ENCODE measurements around the gene ZNF385B. TPM values are rescaled to one million over a fixed set of nuclear protein-coding genes. Genes with fewer than 3 reads are reported as not detected.

The ZNF385B gene
- total and polyA plus RNA-seq, 2 donors from 2014 or later = 5.9 to 10.9 TPM

GRCh38 chr2:179429597-179429996 is 431.8 kb downstream of the ZNF385B start:
- H3K9ac ChIP-seq (ENCODE audit: low read length in 3 of 3) = no peak overlapping the region
- intact Hi-C loops (cut with DNase I) = loop anchor here (10.0 kb wide), 1 partner anchor 315 kb away; no protein-coding TSS in a partner anchor
- DNase-seq (no peak), FAIRE-seq (no peak)
- no peaks in the 10 kb centered on the region for H3K27me3 ChIP-seq (ENCODE audit: control insufficient read depth, insufficient read depth, low read length)
- peak overlapping the region in 1 of 3 donors; percentile 38 for H3K4me3 ChIP-seq (ENCODE audit: low read length in 3 of 3)
- H3K4me1 ChIP-seq (ENCODE audit: control insufficient read depth in 2 of 3, insufficient read depth in 2 of 3, low read depth in 1 of 3, low read length in 3 of 3) = no peaks in the 10 kb centered on the region
- no peaks in the 10 kb centered on the region for H3K9me3 ChIP-seq (ENCODE audit: control insufficient read depth in 2 of 3, insufficient read depth in 1 of 3, low read length in 3 of 3)
- no peak for TF ChIP-seq CTCF (IDR thresholded peaks at IDR 0.05; ENCODE audit: borderline replicate concordance, extremely low read depth, insufficient read depth)
- H3K27ac ChIP-seq (ENCODE audit: low read depth in 2 of 2, low read length in 2 of 2) = no peak overlapping the region
- no peaks in the 10 kb centered on the region for H3K36me3 ChIP-seq (ENCODE audit: control insufficient read depth in 2 of 3, insufficient read depth in 3 of 3, low read length in 3 of 3)

- Histone ChIP-seq H3K9ac (ENCODE audit: low read length in 3 of 3) (no peak overlapping the region), H3K36me3 (ENCODE audit: control insufficient read depth in 2 of 3, insufficient read depth in 3 of 3, low read length in 3 of 3) (no peaks in the 10 kb centered on the region), H3K27me3 (ENCODE audit: control insufficient read depth, insufficient read depth, low read length) (no peaks in the 10 kb centered on the region), H3K27ac (ENCODE audit: low read depth in 2 of 2, low read length in 2 of 2) (no peak overlapping the region), H3K4me3 (ENCODE audit: low read length in 3 of 3) (peak overlapping the region in 2 of 3 donors; percentile 36 to 38), H3K9me3 (ENCODE audit: control insufficient read depth in 2 of 3, insufficient read depth in 1 of 3, low read length in 3 of 3) (no peaks in the 10 kb centered on the region), H3K4me1 (ENCODE audit: control insufficient read depth in 2 of 3, insufficient read depth in 2 of 3, low read depth in 1 of 3, low read length in 3 of 3) (no peaks in the 10 kb centered on the region)
- DNase-seq (no peak), FAIRE-seq (no peak)
- intact Hi-C loops (cut with DNase I) = loop anchor here (10.0 kb wide), 1 partner anchor 316 kb away; no protein-coding TSS in a partner anchor
- TF ChIP-seq CTCF (IDR thresholded peaks at IDR 0.05; ENCODE audit: borderline replicate concordance, extremely low read depth, insufficient read depth) = no peak
These were observed 432.3 kb downstream of the ZNF385B start for GRCh38 chr2:179429060-179429471.

- TF ChIP-seq CTCF (IDR thresholded peaks at IDR 0.05; ENCODE audit: borderline replicate concordance, extremely low read depth, insufficient read depth) = no peak
- H3K9me3 ChIP-seq (ENCODE audit: control insufficient read depth in 2 of 3, insufficient read depth in 1 of 3, low read length in 3 of 3) = no peaks in the 10 kb centered on the region
- FAIRE-seq (no peak), DNase-seq (peak in 2 of 5 donors; percentile 25 to 59)
- H3K9ac ChIP-seq (ENCODE audit: low read length in 3 of 3) = no peak overlapping the region
- intact Hi-C loops (cut with DNase I) = loop anchor here (10.0 kb wide), 1 partner anchor 316 kb away; no protein-coding TSS in a partner anchor
- H3K4me1 ChIP-seq (ENCODE audit: control insufficient read depth in 2 of 3, insufficient read depth in 2 of 3, low read depth in 1 of 3, low read length in 3 of 3) = no peaks in the 10 kb centered on the region
- no peak overlapping the region for H3K27ac ChIP-seq (ENCODE audit: low read depth in 2 of 2, low read length in 2 of 2)
- H3K36me3 ChIP-seq (ENCODE audit: control insufficient read depth in 2 of 3, insufficient read depth in 3 of 3, low read length in 3 of 3) = no peaks in the 10 kb centered on the region
- peak overlapping the region in 2 of 3 donors; percentile 36 to 38 for H3K4me3 ChIP-seq (ENCODE audit: low read length in 3 of 3)
- H3K27me3 ChIP-seq (ENCODE audit: control insufficient read depth, insufficient read depth, low read length) = no peaks in the 10 kb centered on the region
These were observed 432.8 kb downstream of the ZNF385B start for GRCh38 chr2:179428649-179429048.

GRCh38 chr2:179427065-179427464 is 434.3 kb downstream of the ZNF385B start:
- no peaks in the 10 kb centered on the region for H3K27me3 ChIP-seq (ENCODE audit: control insufficient read depth, insufficient read depth, low read length)
- no peak overlapping the region for H3K9ac ChIP-seq (ENCODE audit: low read length in 3 of 3)
- no peak overlapping the region for H3K27ac ChIP-seq (ENCODE audit: low read depth in 2 of 2, low read length in 2 of 2)
- DNase-seq (no peak), FAIRE-seq (no peak)
- no peak for TF ChIP-seq CTCF (IDR thresholded peaks at IDR 0.05; ENCODE audit: borderline replicate concordance, extremely low read depth, insufficient read depth)
- H3K9me3 ChIP-seq (ENCODE audit: control insufficient read depth in 2 of 3, insufficient read depth in 1 of 3, low read length in 3 of 3) = no peaks in the 10 kb centered on the region
- no peak overlapping the region for H3K4me3 ChIP-seq (ENCODE audit: low read length in 3 of 3)
- H3K36me3 ChIP-seq (ENCODE audit: control insufficient read depth in 2 of 3, insufficient read depth in 3 of 3, low read length in 3 of 3) = no peaks in the 10 kb centered on the region
- intact Hi-C loops (cut with DNase I) = loop anchor here (10.0 kb wide), 1 partner anchor 318 kb away; no protein-coding TSS in a partner anchor
- peaks cover 0 to 3% (median 0%) of the 10 kb centered on the region in 3 donors for H3K4me1 ChIP-seq (ENCODE audit: control insufficient read depth in 2 of 3, insufficient read depth in 2 of 3, low read depth in 1 of 3, low read length in 3 of 3)
